HG03095 (cell line): Measurements from ENCODE around the gene FCN1.

Experiments used
- ATAC-seq: cut with Tn5 transposase; IDR thresholded peaks from one replicate; pipeline ENCODE4 v1.9.1; 2021; ENCODE audit warnings: moderate library complexity; ENCODE audit not compliant: unreplicated experiment

The FCN1 gene

DNA sequence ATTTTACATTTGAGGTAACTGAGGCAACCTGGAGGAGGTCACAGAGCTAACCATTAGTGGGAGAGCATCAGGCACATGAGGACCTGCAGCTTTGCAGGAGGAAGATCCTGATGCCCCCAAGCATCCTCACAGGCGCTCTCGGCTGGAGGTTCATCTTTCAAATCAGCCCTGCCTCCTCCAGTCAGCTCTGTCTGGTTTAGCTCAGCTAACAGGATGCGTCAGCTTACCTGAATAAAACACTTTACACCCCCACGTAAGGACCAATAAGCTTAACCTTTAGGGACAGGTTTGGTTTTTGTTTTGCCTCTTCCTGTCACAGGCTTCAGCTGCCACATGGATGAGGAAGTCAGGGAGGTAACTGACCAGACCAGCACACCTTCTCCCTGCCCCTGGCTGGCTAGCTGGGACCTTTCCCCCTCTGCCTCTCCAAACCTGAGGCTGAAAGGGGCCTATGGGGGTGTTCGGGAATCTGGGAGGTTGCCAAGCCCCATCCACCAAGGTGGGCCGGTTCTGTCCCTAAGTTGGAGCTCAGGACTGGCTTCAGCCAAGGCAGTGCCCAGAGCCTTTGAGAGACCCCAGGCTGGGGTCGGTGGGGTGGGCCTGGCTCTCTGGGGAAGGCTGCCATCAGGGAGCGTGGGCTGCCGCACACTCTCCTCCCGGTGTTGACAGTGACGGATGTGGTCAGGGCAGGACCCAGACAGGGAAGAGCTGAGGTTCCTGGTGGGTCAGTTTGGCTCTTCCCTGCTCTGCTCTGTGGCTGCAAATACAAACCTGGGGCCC is 20.0 kb upstream of the FCN1 start:
- ATAC-seq = no peak

DNA sequence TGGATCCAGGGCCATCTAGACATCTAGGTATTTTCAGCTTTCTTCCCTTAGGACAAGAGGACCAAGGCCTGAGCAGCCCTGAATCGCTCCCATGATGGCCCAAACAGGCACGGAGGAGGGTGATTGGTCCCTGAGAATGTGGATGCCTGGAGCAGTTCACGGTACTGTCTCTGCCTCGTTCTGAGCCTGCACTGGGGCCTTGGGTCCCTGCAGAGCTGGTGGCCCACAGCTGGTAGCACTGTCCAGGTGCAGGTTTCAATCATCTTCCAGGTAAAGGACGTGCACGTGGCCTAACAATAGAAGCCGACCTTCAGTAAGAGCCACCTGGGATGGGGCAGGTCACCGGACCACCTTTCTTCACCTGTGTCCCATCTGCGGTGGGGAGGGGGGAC is 19.4 kb upstream of the FCN1 start:
- ATAC-seq = no peak

DNA sequence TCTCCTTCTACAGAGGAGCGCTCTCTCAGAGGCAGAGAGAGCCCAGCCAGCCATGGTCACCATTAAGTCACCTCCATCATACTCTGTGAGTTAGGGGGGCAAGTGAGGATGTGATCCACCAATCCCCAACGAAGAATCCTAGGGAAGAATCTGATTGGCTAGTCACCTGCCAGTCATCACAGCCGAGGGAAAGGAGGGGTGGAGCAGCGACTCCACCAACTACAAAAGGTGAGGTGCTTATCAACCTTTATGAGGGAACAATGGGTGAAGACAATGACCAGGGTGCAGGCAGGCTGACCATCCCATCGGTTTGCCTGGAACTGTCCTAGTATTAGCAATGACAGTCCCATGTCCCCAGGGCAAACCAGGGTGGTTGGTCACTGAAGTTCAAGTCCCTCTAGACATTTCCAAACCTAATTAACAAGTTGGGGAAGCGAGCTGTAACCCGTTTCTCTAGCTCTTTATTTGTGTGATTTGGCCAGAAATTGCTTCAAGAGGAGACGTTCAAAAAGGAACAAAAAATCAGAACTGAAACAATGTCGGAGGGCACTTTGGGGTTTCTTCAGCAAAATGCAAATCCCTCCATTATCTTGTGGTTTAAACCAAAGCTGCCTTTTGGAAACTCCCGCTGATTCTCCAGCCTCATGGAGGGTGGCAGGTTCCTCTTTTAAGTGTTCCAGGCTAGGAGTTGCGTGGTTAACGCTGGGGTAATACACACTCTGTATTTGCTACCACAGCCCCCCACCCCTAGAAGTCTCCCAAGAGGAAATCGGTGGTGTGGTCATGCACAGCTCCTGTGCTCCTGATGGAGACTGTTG is 18.8 kb upstream of the FCN1 start:
- no peak for ATAC-seq

DNA sequence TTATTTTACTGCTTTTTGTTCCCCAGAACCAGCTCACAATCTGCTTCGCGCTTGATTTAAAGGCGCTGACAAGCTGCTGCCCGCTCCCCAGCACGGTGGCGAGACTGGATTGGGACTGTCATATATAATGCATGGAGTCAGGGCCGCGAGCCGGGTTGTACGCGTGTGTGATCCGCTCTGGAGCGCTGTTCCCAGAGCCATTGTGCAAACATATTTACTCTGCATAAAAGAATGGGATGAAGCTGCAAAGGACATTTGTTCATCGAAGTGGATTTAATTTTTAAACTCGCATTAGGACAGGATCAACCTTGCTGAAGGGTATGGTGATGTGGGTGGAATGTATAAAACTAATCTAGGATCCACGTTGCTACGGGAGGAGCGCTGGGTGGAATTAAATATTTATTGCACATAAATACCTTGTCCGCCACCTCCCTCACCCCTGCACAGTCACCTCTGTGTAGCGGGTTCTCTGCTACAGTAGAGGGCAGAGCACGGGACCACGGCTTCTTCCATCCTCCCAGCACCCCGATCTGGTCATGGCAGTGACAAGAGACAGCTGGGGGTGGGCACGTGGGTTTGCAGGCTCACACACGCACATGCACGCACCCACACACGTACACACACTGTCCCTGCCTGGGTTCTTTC is 18.1 kb upstream of the FCN1 start:
- ATAC-seq = no peak

DNA sequence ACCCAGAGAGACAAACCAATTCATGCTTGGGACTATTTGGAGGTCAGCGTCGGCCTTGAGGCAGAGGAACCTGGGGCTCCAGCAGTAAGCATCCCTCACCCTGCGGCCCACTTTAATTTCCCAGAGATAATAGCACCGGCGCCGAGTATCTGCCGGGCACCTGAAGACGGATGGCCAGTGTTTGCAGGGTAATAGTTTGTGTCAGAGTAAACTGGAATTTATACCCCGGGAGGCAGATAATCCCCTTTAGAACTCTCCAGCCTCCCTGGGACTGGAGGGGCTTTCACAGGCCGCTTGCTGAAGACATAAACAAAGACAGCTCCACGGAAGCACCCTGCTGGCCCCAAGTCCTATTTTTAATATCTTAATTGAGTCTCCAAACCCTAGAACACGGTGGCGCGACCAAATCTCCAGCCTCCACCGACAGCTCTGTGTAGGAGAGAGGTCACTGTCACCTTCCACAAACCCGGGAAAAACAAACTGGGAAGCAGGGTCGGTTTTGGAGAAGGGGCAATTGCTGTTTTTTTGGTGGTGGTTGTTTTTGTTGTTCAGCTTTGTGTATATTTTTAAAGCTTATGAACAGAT is 17.4 kb upstream of the FCN1 start:
- ATAC-seq = no peak

DNA sequence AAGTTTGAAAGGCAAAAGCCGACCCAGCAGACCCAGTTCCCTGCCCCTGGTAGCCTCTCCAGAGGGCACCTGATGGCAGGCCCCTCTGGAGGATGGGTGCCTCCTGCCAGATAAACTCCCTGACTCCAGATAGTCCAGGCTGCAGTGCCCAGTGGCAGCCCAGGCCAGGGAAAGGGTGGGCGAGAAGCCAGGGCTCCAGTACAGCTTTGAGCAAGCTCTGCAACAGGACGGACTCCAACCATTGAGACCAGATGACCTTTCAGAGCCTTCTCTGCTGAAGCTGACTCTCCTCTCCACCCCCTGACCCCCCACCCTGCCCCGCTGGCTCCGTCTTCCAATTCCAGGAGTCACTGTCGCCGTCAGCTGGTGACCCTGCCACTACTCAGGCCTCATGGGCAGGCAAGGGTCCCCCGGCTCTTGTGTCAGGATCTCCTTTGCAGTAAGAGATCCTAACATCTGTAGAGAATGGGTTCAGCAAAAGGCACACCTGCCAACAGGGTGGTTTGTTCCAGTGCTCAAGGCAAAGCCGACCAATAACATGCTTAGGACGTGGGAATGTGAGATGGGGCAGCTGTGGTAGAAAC is 15.5 kb upstream of the FCN1 start:
- no peak for ATAC-seq

DNA sequence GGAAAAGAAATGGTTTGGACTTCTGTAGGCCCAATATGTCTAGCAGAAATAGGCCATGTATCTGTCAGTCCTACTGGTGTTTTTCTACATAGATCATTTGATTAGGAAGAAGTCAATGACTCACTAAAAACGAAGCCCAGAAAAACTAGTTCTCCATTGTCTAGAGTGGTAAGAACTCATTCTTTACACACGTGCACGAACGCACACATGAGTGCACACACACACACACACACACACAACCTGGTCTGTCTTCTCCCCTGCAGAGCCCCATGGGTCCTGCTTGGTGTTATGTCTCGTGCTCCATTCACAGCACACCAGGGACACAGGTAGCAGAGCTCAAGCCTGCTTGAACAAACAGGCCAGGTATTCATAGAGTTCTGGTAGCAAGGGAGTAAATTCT is 14.9 kb upstream of the FCN1 start:
- no peak for ATAC-seq

DNA sequence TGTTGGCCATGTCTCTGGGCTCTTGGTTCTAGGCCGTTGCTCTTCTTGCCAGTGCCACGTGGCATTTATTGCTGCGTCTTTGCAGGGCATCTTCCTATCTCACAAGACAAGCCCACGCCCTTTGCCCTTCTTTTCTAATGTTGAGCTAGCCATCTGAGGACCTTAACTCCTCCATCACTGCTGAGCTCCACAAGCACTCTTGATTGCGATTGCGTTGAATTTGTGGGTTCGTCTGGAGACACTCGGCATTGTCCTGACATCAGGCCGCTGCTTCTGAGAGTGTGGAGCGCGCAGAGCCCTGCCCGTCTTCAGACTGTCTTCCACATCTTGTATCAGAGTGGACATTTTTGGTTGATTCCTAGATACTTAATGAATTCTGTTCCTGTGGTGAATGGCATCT is 14.5 kb upstream of the FCN1 start:
- no peak for ATAC-seq

DNA sequence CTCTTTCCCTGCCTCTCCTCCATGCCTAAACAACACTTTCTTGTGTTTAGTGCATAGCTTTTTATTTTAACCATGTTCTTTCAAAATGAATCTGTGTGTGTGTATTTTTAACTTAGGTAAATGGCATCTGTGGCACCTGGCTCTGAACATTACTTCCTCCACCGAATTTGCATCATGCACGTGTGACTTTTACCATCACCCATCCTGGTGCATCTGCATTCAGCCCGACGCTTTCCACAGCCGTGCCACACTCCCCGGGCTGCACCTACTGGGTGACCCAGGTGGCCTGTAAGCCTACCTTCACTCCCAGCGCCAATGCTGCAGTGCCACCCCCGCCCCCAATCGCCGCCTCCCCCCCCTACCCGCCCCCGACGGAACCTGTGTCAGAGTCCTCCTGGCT is 12.7 kb upstream of the FCN1 start:
- ATAC-seq = no peak

DNA sequence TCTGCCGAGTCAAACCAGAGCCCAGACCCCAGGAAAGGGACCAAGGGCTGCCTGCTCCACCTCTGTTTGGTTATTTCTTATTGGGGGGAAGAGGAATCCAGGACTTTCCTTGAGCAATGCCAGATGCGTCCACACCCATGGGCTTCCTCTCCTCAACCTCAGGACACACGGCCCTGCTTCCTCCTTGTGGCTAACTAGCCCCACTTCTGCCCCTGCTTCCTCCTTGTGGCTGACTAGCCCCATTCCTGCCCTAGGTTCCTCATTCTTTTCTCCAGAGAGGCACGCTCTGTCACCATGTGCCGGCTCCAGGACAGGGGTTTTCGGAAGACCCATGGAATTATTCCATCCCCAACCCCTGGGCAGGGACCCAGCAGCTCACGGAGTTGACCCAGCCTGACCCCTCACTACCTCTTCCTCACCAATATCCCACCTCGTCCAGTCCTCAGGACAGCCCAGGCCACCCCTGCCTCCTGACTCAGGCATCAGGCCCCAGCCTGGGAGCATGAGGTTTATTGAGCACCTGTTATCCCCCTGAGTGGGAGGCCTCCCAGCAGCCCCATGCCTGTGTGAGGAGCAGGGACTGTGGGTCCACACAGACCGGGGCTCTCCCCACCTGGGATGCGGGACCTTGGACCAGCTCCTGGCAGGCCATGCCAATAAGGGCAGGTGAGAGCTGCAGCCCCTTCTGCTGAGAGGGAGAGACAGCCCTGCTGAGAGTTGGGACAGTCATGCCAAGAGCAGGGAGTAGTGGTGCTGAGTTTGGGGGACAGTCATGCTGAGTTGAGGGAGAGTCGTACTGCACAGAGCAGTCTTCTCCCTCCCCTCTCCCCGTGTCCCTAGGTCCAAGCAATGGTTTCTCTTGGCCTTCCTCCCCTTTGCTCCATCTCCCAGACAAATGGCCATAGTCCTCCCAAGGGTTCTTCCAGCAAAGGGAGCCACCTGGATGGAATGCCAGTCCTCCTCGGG is 11.8 kb upstream of the FCN1 start:
- ATAC-seq = no peak

DNA sequence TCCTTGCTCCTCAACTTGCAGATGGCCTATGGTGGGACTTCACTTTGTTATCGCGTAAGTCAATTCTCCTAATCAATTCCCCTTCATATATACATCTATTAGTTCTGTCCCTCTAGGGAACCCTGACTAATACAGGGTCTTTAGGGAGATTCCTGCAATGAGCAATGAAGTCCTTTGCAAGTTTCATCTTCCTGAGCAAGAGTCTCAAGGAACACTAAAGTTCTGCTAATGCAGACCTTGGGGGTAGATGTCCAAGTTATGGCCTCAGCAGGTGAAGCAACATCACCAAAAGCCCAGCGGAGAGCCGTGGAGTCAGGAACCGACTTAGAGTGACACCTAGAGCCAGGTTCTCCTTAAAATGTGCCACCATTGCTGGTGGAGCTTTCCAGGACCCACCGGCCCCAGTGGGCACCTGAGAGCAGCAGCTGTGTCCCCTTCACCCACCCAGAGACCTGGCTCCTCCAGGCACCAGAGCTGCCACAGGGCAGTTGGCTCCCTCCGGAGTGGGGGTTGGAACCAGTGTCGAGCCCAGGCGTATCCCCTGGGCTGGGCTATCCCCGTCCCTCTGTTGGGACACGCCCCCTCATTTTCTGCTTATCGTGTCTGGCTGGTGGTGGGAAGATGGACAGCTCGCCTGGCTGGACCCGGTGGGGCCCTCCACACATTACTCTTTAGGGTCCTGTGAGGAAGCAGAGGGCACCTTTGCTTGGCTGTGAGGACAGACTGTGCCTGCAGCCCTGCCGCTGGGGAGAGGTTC is 10.9 kb upstream of the FCN1 start:
- ATAC-seq = no peak

DNA sequence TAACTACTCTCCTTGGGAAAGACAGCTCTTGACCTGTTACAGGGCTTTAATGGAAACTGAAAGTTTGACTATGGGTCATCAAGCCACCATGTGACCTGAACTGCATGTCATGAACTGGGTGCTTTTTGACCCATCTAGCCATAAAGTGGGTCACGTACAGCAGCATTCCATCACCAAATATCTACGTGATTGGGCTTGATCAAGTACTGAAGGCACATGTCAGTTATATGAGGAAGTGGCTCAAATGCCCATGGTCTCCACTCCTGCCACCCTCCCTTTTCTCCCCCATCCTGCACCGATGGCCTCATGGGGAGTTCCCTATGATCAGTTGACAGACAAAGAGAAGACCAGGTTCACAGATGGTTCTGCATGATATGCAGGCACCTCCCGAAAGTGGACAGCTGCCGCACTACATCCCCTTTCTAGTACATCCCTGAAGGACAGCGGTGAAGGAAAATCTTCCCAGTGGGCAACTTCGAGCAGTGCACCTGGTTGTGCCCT is 7.3 kb upstream of the FCN1 start:
- ATAC-seq = no peak

DNA sequence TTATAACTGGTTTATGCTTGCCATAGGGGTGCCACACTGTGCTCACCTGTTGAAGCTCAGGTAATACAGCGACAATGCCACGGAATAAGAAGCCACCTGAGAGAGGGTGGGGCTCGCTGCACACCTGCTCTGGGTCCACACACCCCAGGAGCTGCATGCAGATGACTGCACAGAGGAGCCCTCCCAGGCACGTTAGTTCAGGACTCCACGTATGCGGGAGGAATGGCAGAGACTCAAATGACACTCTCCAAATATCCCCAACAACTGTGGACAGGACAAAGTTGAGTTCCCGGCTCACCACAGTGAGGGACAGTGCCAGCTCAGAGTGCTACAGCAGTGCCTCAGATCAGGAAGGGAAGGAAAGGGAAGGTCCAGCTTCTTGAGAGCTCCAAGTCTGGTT is 5.8 kb upstream of the FCN1 start:
- ATAC-seq = no peak

DNA sequence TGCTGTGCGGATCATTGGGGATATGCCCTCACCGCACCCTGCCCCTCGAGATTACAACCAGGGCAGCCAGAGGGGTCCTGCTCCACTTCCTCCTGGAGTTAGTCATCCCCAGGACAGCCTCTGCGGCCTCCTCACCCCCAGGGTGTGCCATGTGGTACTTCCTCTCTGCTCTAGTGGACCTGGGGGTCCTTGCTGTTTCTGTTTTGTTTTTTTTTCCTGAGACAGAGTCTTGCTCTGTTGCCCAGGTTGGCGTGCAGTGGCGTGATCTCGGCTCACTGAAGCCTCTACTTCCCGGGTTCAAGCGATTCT is 5.2 kb upstream of the FCN1 start:
- ATAC-seq = no peak

DNA sequence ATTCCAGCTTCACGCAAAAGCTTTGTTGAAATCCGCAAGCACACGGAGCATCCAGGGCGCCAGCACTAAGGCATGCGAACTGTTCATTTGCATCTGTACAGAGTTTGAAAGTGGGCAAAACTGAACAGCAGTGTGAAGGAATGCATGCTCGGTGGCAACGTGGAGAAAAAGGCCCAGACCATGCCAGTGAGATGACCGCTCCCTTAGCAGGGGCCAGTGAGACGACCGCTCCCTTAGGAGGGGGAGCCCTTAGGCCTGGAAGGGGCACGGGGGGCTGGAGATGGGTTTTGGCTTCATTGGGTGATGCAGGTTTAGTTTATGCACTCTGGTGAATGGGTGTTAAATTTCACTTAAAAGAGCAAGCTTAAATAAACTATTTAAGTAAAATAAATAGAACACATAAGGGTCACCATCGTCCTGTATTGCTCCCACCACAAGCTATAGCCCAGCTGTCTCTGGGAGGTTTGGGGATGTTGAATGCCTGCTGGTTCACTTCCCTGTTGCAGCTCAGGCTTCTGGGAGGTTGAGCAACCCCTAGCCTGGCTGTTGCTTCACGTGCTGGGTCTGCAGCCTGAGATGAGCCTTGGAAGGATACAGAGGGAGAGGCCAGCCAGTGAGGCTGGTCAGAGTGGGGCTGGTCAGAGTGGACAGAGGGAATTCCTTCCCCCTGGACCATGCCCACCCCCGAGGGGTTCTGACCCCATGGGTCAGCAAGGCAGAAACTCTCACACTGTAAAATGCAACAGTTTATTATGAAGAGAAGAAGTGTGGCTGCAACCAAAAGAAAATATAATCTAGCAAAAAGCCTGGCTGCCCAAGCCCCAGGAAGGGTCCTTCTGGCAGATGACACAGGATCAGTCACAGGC is 4.6 kb upstream of the FCN1 start:
- no peak for ATAC-seq

DNA sequence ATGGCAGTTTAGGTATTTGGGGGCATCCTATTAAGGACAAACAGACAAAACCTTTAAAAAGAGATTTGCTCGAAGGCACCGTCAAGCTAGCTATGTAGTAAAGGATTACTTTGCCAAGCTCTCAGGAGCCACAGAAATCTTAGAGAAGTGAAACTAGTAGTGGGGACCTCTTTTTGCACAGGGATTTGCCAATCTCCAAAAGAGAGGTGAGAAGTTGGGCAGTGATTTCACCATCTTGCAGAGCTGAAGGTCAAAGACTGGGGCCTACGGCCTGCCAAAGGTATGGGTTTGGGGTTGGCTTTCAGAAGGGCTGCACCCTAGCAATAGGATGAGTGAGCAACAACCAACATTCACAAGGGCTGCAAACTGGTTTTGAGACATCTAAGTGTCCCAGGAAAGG is 1.6 kb upstream of the FCN1 start:
- ATAC-seq = no peak

DNA sequence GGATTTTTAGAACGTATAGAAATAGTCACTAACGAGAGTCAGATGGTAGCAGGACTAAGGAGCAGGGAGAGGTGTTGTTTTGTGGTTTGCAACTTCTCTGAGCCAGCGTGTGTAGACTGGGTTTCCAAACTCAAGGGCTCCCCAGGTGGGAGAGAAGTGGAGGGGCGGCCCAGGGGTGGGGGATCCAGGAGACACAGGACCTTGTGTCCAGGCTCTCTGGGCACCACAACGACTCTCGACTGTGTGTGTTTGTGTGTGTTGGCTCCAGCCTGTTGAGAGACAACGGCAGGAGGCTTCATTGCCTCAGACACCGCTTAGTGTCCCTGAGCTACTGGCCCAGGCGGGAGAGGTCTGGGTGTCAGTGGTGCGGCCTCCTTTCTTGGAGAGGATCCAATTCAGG is 934 bp upstream of the FCN1 start:
- ATAC-seq = no peak

DNA sequence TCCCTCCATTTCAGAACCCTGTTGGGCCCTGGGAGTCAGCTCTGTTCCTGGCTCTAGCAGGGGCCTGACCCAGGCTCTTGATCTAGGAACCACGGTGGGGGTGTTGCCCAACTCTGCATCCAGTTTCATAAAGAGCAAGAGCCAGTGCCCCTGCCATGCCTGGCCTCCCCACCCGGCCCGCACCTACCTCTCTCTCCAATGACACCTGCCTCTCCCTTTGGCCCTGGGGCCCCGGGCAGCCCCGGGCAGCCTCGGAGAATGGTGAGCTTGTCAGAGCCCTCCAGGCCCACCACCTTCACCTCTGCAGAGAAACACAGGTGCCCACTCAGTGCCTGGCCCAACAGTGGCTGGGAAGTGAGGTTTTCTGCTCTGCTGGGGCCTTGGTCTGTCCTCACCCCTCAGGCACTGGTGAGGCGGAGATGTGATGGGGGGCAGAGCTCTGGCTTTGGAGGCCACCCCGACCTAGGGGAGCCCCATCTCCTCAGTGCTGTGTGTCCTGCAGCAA is 1.5 kb downstream of the FCN1 start:
- no peak for ATAC-seq
